DND-41 (cell line): ENCODE measurements around the gene MIAT.

Experiments used
- CTCF ChIP-seq: IDR thresholded peaks from 2 replicates; pipeline ENCODE4 v1.5.1; 2012; ENCODE audit warnings: borderline replicate concordance, low read length, moderate library complexity, mild to moderate bottlenecking; ENCODE audit not compliant: poor library complexity, severe bottlenecking; ENCODE audit errors: extremely low read depth
- EZH2 ChIP-seq: IDR thresholded peaks from 3 replicates; pipeline ENCODE4 v1.6.1; 2012; ENCODE audit warnings: borderline replicate concordance, low read depth, mild to moderate bottlenecking, moderate library complexity, low read length, inconsistent platforms; ENCODE audit not compliant: severe bottlenecking

- TF ChIP-seq CTCF (no peak), EZH2 (no peak)
These were observed 21.1 kb upstream of the MIAT start for GRCh38 chr22:26636296-26636695.
